Activated naive CD4-positive, alpha-beta T cell treated with Interleukin-2 at 50 U/mL for 16 hours (primary cell): ENCODE data around the gene ZBTB46.
"Not testable (repeated sequence)": the region's sequence is repeated elsewhere in the genome, so short reads cannot be mapped to it uniquely, and the experiment has no call there.

Source experiments
- DNase-seq: peaks from one replicate; pipeline ENCODE4 v3.0.0-alpha.2; 2020

ZBTB46 gene

DNA sequence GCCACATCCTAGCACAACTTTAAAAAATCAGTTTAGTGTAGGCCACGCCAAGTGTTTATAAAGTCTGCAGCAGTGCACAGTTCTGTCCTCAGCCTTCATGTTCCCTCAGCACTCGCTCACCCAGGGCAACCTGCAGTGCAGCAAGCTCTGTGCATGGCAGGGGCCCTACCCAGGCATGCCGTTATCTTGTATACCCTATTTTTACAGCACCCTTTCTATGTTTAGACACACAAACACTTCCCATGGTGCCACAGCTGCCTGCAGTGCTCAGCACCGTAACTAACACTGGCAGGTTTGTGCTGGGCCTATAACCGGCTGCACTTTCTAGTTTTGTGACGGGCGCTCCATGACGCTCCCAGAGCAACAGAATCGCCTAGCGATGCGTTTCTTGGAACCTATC lies 43.8 kb downstream of the ZBTB46 start:
- no peak for DNase-seq

DNA sequence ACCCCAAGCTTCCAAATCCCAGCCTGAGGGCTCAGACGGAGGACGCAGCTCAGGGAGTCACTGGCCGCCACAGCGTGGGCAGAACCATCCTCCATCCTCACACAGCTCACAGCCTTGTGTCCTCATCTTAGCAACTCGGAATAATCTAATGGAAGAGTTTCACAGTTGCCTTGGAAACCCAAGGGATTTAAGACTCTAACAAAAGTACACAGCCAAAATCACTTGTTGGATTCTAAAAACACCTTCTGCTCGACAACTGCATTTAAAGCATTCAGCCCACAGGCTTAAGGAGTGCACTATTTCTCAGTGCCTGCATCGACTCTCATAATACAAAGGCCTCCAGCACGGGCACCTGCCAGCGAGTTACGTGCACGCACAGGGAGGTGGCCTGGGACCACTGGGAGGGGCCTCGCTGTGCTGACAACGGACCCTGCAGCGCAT lies 45.4 kb downstream of the ZBTB46 start:
- DNase-seq = no peak

DNA sequence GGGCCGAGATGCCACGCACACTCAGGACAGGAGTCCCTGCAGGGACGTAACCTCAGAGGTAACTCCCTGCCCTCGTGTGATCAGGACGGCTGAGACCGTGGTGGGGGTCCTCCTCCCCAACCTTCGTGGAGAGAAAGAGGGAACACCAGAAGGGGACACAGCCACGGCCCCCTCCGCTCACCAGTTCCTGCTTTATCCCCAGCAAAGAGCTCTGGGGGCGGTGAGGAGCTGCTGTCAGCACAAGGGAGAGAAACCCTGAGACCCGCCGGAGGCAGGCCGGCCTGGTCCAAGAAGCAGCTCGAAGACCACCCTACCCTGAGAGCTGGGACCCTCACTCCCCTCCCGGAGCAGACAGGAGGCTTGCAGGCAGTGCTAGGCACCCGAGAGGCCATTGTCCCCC lies 47.1 kb downstream of the ZBTB46 start:
- no peak for DNase-seq

DNA sequence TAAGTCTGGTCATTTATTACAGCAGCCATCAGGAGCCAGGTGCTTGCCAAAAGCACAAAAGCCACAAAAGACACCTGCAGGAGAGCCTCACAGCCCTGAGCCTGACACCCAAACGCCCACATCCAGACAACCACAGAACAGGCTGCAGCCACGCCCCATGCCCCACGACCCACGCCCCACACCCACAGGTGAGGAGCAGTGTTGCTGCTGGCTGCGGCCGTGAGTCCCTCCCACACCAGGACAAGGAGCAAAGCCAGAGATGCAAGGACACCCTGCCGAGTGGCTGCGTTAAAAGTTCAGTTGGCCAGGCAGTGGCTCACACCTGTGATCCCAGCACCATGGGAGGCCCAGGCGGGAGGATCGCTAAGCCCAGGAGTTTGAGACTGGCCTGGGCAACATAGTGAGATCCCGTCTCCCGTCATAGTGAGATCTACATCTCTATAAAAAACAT lies 48.5 kb downstream of the ZBTB46 start:
- DNase-seq = peak; percentile 26

DNA sequence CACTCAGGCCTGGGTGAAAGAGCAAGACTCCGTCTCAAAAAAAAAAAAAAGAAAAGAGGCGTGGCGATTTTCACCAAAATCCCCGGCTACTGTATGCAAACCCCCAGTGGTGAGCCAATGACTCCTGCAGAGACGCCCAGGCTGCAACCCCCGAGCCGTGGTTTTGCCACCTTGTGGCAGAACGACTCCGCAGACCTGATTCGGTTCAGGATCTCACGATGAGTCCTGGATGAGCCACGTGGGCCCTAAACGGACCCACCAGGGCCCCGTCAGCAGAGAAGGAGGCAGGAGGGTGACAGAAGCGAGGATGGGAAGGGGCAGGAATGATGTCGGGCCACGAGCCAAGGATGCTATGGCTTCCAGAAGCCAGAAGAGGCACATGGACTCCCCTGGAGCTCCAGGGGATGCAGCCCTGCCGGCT lies 49.0 kb downstream of the ZBTB46 start:
- peak; percentile 29 for DNase-seq

DNA sequence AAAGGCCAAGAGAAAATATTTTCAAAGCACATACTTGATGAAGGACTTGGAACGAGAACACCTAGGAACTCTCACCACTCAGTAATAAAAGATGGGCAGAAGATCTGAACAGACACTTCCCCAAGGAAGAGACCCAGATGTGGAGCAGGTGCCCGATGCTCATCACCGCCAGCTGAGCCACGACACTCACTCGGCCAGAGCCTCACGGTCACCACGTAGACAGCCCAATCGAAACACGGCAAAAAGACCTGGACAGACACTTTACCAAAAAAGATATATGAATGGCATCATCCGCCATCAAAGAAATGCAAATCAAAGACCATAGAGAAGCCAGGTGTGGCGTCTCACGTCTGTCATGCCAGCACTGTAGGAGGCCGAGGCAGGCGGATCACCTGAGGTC lies 49.9 kb downstream of the ZBTB46 start:
- DNase-seq = no peak

DNA sequence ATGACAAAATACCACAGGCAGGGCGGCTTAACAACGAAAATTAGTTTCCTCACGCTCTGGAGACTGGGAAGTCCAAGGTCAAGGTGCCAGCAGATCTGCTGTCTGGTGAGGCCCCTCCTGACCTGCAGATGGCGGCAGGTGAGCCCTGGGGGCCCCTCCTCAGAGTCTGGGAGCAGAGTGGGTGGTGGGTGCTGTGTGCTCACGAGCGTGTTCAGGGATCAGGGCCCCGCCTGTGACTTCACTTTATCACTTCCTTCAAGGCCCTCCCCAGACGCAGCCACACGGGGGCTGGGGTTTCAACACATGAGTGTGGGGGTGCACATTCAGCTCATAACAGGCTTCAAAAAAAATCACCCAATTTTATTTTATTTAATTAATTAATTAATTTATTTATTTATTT lies 52.2 kb downstream of the ZBTB46 start:
- DNase-seq = no peak

DNA sequence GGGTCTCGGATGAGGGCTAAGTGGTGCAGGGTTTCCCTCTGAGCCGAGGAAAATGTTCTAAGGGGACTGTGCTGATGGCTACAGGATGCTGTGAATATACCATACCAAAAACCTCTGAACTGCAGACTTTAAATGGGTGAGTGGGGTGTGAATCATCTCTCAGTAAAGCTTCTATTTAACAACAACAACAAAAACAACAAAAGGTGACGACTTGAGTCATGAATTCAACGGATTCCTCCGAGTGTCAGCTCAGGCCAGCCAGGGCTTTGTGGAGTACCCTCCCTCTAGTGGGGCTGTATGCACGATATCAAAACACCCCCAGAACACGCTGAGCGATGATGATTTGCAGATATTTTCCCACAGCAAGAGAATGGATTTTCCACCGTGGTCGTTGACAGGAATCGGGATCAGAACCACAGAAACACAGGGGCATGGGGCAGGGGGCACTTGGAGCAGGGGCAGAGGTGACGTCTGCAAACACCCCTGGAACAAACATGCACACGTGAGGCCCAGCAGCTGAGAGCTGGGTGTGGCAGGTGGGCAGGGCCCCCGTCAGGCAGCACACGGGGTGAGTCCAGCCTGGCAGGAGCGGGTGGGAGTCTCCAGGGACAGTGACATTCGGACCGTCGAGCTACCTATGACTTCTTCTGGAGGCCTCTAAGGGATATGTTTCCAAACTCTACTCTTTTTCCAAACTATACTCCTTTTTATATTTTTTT lies 52.9 kb downstream of the ZBTB46 start:
- no peak for DNase-seq

DNA sequence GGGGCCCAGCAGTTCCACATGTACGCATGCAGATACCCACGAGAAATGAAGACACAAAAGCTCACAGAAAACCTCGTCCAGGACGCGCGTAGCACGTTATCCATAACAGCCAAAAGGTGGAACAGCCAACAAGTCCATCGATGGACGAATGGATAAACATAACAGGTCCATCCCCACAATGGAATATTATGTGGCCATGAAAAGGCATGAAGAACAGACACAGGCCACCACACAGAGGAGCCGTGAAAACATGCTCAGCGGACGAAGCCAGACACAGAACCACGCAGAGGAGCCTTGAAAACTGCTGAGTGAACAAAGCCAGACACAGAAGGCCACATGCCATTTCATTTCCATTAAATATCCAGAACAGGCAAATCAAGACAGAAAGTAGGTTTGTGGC lies 53.5 kb downstream of the ZBTB46 start:
- DNase-seq = no peak

DNA sequence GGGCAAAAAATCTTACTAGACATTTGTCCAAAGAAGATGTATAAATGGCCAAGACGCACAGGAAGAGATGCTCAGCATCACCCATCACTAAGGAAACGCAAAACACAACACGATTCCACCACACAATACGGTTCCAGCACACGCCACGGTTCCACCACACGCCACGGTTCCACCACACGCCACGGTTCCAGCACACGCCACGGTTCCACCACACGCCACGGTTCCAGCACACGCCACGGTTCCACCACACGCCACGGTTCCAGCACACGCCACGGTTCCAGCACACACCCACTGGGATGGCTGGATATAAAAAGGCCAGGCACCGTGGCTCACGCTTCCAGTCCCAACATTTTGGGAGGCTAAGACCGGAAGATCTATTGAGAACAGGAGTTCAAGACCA lies 54.2 kb downstream of the ZBTB46 start:
- not testable (repeated sequence) for DNase-seq

DNA sequence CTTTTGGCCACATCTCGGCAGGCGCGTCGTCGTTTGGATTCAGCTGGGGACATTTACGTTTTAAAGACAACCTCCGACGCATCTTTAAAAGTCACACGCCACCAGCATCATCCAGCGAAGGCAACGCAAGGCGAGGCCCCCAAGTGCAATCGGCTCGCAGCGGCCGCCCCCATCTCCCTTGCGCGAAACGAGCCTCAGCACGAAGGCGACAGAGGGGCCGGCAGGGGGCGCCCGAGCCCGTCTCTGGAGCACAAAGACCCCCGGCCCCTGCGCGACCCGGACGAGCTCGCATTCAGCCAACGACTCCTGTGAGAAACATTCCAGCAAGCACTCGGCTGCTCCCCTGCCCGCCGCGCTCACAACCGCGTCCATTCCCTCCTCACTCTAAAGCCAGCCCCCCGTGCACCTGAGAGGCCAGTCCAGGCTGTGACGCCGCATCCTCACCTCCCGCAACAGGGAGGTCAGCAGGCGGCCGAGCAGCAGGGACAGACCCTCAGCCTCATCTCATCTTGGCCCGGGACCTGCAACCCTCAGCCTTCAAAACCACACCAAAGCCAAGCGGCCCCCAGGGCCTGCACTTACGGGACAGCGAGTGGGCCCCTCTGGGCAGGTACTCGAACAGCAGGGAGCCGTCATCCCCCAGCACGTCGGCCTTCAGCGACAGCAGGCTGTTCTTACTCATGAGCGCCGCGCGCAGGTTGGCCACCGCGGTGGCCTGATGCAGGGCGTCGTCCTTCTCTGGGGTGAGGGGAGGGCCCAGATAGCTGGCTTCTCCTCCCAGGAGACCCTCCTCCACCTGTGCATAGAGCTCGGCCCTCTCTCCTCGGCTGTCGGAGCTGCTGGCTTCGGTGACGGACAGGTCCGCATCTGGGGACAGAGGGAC lies 55.7 kb downstream of the ZBTB46 start:
- DNase-seq = no peak

DNA sequence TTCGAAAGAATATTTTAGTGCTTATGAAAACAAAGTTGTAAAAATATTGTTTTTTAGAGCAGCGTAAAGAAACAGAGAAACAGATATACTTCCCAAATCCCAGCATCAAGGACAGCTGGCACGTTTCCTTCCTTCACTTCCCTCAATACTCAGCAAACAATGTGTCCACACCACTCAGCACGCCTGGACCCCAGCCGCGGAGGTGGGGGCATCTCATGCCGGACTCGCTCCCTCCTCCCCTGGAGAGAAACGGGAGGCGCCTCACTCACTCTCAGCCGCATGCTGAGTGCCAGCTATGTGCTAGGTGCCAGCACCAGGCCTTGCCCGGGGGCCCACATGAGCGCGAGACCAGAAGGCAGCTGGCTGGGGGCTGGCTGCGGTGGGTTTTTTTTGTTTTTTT lies 56.8 kb downstream of the ZBTB46 start:
- DNase-seq = no peak

DNA sequence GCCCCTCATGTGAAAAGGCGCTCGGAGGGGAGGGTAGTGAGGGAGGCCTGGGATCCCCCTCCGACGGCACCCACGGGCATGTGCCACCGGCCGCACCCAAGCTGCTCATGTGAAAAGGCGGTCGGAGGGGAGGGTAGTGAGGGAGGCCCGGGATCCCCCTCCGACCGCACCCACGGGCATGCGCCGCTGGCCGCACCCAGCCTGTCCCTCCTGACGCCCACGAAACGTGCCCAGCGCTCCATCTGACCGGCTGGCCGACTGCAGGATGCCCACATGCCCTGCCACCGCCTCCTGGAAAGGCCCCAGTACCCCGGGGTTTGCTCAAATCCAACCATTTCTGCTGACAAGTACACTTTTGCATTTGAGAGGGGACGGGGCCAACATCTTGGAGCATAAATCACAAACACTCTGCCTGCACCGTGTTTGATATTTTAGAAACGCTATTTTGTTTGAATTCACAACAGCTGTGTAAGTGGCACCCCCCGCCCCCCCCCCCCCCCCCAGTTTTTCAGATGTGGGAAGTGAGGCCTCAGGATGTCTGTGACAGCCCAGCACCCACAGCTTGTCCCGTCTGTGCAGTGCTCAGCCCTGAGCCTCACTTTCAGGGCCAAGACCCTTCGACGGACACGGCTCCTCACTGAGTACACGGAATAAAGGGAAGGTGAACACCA lies 57.4 kb downstream of the ZBTB46 start:
- no peak for DNase-seq

DNA sequence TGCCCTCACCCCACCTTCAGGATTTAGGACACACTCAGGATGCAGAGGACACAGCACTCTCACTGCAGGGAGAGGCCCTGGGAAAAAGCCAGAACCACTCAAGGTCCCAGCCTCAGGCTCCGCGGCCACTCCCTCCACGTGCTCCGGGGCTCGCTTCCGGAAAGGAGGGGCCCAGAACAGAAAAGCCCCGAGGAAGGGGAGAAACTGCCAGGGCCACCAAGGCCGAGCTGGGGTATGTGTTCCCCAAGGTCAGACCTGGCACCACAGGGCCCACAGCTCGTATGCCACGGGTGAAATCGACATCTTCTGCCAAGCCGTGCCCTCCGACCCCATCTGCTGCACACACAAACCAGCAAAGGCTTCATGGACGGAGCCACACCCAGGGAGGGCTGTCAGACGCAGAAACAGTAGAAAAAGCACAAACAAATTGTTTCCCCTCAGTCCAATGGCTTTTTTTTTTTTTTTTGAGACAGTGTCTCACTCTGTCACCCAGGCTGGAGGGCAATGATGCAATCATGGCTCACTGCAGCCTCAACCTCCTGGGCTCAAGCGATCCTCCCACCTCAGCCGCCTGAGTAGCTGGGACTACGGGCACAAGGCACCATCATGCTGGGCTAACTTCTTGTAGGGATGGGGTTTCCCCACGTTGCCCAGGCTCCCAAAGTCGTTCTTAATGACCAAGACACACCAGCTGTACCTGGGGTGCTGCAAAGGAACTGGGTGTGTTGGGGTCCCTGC lies 58.1 kb downstream of the ZBTB46 start:
- no peak for DNase-seq

DNA sequence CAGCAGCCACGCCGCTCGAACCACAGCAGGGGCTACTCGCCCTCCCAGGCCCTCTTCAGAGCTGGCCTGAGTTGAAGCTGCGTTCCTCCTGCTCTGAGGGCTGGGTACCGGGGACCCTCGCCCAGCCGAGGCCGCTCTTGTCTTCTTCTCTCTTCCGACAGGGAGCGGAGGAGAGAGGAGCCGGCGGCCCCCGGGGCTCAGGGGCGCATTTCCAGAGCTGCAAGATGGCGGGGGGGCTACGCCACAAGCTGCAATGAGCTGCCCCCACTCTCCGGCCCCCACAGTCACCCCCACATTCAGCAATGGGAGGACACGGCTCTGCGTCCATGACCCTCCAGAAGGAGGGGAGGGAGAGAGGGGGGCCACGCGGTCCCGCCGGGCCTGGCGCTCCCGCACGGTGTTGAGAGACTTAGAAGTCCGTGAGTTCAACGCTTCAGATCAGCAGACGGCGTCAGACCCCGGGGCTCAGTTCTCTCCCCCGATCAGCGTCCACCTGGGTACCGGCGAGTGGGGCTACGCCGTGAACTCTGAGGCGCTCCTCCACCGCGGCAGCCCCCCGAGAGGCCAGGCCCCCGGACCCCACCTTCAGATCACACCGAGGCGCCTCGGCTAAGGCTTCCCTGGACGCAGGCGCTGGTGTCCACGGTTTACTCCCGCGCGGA lies 59.9 kb downstream of the ZBTB46 start:
- DNase-seq = no peak

DNA sequence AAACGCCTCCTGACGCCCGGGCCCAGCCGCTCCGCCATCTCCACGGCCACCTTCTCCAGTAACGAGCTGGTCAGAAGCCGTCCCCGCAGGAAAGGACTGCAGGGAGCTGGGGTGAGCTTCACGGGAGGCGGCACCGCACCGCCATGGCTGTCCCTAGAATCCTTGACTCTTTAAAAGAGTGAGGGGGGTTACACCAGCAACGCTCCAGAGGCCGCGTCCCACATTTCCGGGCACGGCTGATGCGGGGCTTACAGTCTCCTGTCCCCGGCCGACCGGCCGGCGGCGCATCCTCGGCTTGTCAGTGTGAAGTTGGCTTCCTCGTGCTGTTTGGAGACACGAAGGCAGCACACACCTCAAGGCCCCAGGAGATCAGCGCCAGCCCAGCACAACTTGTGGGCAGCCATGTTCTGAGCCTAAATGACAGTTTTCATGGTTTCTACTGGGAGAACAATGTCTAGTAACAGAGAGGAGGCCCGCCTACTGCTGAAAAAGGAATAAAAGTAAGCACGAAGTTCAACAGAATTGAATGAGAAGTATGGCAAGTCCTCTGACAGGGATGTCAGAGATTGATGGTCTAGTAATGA lies 61.1 kb downstream of the ZBTB46 start:
- DNase-seq = no peak

DNA sequence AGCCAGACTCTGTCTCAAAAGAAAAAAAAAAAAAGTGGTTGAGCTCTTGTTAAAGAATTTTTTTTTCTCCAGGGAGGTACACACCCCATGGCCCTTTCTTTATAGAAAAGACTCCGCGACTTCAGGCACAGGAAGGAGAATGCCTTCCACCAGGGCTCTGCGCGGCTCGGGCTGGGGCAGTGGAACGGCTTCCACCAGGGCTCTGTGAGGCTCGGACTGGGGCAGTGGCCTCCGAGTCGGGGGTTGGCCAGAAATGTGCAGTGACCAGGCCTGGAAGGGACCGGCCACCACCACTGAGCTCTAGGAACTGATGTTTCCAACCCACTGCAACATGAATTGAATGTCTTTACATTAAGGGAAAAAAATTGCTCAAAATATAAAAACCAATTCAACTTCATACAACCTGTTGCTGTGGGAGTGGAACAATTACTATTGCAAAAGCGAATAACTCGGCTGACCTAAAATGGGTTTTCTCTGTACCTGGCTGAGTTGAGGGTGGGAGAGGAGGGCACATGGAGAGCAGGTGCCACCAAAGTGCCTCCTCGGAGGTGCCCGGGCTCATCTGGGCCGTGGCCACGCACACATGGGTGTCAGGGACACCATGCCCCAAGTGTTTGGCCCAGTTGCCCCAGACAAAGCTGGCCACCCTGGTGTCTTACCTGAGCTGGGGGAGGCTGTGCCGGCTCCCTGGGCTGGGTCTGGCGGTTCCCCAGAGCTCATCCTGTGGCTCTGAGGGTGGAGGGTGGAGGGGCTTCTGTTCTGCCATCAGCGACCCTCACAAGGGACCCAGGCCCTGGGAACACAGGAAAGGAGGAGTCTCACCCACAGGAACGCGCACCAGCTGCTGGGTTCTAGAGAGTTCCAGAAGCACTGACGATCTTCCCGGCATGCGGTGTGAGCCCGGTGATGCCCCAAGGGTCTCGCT lies 62.2 kb downstream of the ZBTB46 start:
- DNase-seq = no peak

DNA sequence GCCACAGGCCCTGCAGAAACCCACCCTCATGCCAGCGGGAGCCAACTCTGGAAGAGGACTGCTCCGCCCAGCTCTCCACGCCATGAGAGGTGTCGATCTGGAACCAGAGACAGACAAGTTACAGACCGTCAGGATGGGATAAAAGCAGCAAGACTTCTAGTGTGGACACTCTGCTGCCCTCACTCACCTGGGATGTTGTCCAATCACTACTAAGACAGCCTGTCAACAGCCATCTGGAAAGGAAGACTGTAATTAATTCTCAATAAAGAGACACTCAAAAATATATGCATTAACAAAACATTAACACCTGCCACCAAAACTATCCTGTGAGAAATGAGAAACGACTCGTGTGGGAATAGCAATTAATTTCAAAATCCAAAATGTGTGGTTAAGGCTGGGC lies 63.2 kb downstream of the ZBTB46 start:
- no peak for DNase-seq

DNA sequence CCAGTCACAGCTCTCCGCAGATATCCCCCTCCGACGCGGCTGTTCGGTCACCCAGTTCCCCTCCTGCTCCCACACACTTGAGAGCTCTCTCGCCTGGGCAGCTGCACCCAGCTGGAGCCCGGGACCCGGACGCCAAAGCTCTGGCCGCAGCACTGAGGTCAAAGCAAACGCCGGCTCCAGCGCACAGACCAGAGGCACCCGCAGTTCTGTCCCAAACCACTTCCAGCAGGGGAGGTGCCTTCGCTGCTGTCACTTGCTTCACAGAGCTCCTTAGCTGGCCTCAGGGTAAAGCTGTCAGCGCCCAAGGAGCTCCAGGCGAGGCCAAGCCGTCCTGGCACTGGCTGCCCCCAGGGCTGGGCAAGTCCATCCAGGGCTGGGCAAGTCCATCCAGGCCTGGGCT lies 63.6 kb downstream of the ZBTB46 start:
- no peak for DNase-seq

DNA sequence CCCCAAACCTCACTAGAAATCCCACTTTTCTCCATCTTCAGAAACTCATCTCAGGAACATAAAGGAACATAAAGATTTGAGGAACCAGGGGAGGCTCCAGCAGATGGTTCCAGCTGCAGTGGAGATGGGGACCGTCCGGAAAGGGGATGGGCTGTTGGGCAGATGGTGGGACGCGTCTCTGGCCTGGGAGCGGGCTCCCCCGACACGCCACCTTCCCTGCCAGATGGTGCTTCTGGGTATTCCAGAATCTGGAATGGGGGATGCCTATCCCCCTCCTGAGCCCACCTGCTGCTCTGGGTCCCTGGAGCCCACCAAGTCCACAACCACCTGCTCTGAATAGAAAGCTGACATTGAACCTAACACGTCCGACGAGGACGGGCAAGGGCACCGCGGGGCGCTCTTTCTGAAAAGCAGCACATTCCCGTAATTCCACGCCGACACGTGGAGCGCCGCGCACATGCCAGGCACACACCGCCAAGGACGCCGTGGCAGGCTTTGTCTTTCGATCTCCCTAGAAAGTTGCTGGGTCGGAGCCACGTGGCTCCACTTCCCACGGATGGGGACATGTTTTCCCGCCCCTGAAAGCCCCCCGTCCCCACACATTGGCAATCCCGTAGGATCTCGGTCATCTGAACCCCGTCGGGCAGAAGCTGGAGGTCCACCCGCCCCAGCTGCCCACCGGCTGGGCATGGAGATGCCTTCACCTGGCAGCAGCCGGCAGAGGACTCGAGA lies 64.2 kb downstream of the ZBTB46 start:
- DNase-seq = no peak
